H1 (cell line): Measurements from ENCODE around the gene PXMP4. TPM values are rescaled to one million over a fixed set of nuclear protein-coding genes. Genes with fewer than 3 reads are reported as not detected.

Source experiments
- CTCF ChIA-PET: fragments of 300-600 bp; sonication (Branson Sonifier 250); formaldehyde crosslinking; loops from one replicate; lab custom pipeline; 2021; ENCODE audit not compliant: partially characterized antibody; lab: Charles Lee
- POLR2A ChIA-PET: fragments of 300-600 bp; sonication (Branson Sonifier 250); formaldehyde crosslinking; loops from one replicate; lab custom pipeline; 2021; ENCODE audit warnings: inconsistent platforms; ENCODE audit not compliant: partially characterized antibody; lab: Charles Lee
- DNase-seq, 2 experiments: peaks; one replicate each; pipeline versions ENCODE4 v3.0.0 to v3.0.0-alpha.2; 2010 to 2022; ENCODE audit warnings: low spot score in 2 of 2, low read depth in 1 of 2, mixed read lengths in 1 of 2
- FAIRE-seq: peaks from 2 replicates; lab custom pipeline; 2011; peaks lifted over from hg19 to GRCh38; lab: Jason Lieb, UNC
- H2AFZ ChIP-seq: 2 replicates; pipeline ENCODE4 v1.8.1; 2012; ENCODE audit warnings: low read length, inconsistent platforms
- H2AK5ac ChIP-seq: 2 replicates; pipeline ENCODE4 v1.6.1; 2013; ENCODE audit warnings: low read depth, low read length
- H2BK120ac ChIP-seq: replicated peaks from 2 replicates; pipeline ENCODE3; 2013; ENCODE audit warnings: low read depth, low read length, inconsistent platforms
- H2BK12ac ChIP-seq: 2 replicates; pipeline ENCODE4 v1.6.1; 2013; ENCODE audit warnings: low read depth, low read length
- H2BK15ac ChIP-seq: 2 replicates; pipeline ENCODE4 v1.6.1; 2013; ENCODE audit warnings: low read length
- H2BK20ac ChIP-seq: 2 replicates; pipeline ENCODE4 v1.6.1; 2013; ENCODE audit warnings: low read length
- H2BK5ac ChIP-seq: 2 replicates; pipeline ENCODE4 v1.6.1; 2013; ENCODE audit warnings: low read depth, low read length
- H3K14ac ChIP-seq: 2 replicates; pipeline ENCODE4 v1.6.1; 2013; ENCODE audit warnings: inconsistent platforms; ENCODE audit not compliant: insufficient read length
- H3K18ac ChIP-seq: 2 replicates; pipeline ENCODE4 v1.6.1; 2013; ENCODE audit warnings: low read length; ENCODE audit errors: extremely low read depth
- H3K23ac ChIP-seq: 2 replicates; pipeline ENCODE4 v1.6.1; 2013; ENCODE audit warnings: inconsistent platforms; ENCODE audit not compliant: insufficient read length
- H3K23me2 ChIP-seq: 2 replicates; pipeline ENCODE4 v1.6.1; 2013; ENCODE audit warnings: low read depth, low read length
- H3K27ac ChIP-seq: 2 replicates; pipeline ENCODE4 v1.6.1; 2011; ENCODE audit warnings: low read depth, low read length, inconsistent platforms
- H3K27me3 ChIP-seq, 4 experiments: replicated peaks in 1 of 4; 1 replicate in 1 of 4; 2 replicates in 3 of 4; pipeline versions ENCODE4 v1.6.1 to v1.8.1; 2011 to 2013; ENCODE audit warnings: low read length in 3 of 4, mild to moderate bottlenecking in 3 of 4, inconsistent platforms in 2 of 4, mixed read lengths in 2 of 4, moderate library complexity in 1 of 4; ENCODE audit not compliant: control insufficient read depth in 3 of 4, insufficient read depth in 3 of 4; ENCODE audit errors: extremely low read depth in 1 of 4
- H3K36me3 ChIP-seq, 4 experiments: 2 replicates each; pipeline versions ENCODE4 v1.6.1 to v1.8.1; 2011 to 2013; ENCODE audit warnings: mild to moderate bottlenecking in 4 of 4, low read length in 3 of 4, moderate library complexity in 2 of 4, control low read depth in 1 of 4, inconsistent platforms in 1 of 4; ENCODE audit not compliant: insufficient read depth in 4 of 4, control insufficient read depth in 2 of 4
- H3K4ac ChIP-seq: replicated peaks from 2 replicates; pipeline ENCODE3; 2013; ENCODE audit warnings: low read length, low read depth, mixed read lengths, inconsistent platforms; ENCODE audit not compliant: insufficient read length
- H3K4me1 ChIP-seq, 4 experiments: replicated peaks in 1 of 4; 1 replicate in 1 of 4; 2 replicates in 3 of 4; pipeline versions ENCODE4 v1.6.1 to v1.8.1; 2011 to 2013; ENCODE audit warnings: low read length in 3 of 4, inconsistent platforms in 2 of 4, mixed read lengths in 1 of 4; ENCODE audit not compliant: insufficient read depth in 4 of 4, control insufficient read depth in 3 of 4
- H3K4me2 ChIP-seq, 2 experiments: 2 replicates each; pipeline versions ENCODE4 v1.6.1 to v1.8.1; 2011 to 2013; ENCODE audit warnings: low read depth in 2 of 2, low read length in 2 of 2, control low read depth in 1 of 2, inconsistent platforms in 1 of 2, mild to moderate bottlenecking in 1 of 2; ENCODE audit not compliant: insufficient read depth in 1 of 2
- H3K4me3 ChIP-seq, 4 experiments: fragments of 200-600, 300-600 bp in 1 of 4; sonication (generic), shearing (Covaris generic), sonication (Bioruptor Twin) in 1 of 4; 2 replicates each; pipeline versions ENCODE4 v1.5.1 to v1.8.1; 2011 to 2016; ENCODE audit warnings: low read length in 4 of 4, low read depth in 3 of 4, control low read depth in 2 of 4, inconsistent platforms in 2 of 4, mild to moderate bottlenecking in 2 of 4, mixed read lengths in 1 of 4, moderate library complexity in 1 of 4; ENCODE audit not compliant: insufficient read depth in 2 of 4; ENCODE audit errors: extremely low read depth in 1 of 4
- H3K56ac ChIP-seq: replicated peaks from 2 replicates; pipeline ENCODE3; 2013; ENCODE audit warnings: low read depth, mild to moderate bottlenecking, mixed read lengths, low read length, inconsistent platforms; ENCODE audit not compliant: insufficient read length
- H3K79me1 ChIP-seq: 2 replicates; pipeline ENCODE4 v1.6.1; 2013; ENCODE audit warnings: low read depth, low read length, control low read depth
- H3K79me2 ChIP-seq, 2 experiments: 2 replicates each; pipeline versions ENCODE4 v1.6.1 to v1.8.1; 2012 to 2013; ENCODE audit warnings: low read length in 2 of 2, mild to moderate bottlenecking in 2 of 2, inconsistent platforms in 1 of 2; ENCODE audit not compliant: insufficient read depth in 2 of 2, control insufficient read depth in 1 of 2
- H3K9ac ChIP-seq, 4 experiments: replicated peaks in 1 of 4; 1 replicate in 1 of 4; 2 replicates in 3 of 4; pipeline versions ENCODE4 v1.6.1 to v1.8.1; 2011 to 2013; ENCODE audit warnings: low read depth in 3 of 4, low read length in 3 of 4, control low read depth in 2 of 4, mild to moderate bottlenecking in 2 of 4, moderate library complexity in 2 of 4, inconsistent platforms in 1 of 4; ENCODE audit errors: extremely low read depth in 1 of 4
- H3K9me3 ChIP-seq, 2 experiments: 2 replicates each; pipeline versions ENCODE4 v1.6.1 to v1.8.1; 2012 to 2013; ENCODE audit warnings: mild to moderate bottlenecking in 2 of 2, moderate library complexity in 2 of 2, control low read depth in 1 of 2, inconsistent platforms in 1 of 2, low read depth in 1 of 2, low read length in 1 of 2, mixed read lengths in 1 of 2; ENCODE audit not compliant: insufficient read depth in 2 of 2
- H4K20me1 ChIP-seq, 2 experiments: replicated peaks in 1 of 2; 2 replicates each; pipeline versions ENCODE3 to v1.8.1; 2011 to 2013; ENCODE audit warnings: inconsistent platforms in 2 of 2, low read length in 2 of 2, mild to moderate bottlenecking in 1 of 2; ENCODE audit not compliant: insufficient read depth in 2 of 2, control insufficient read depth in 1 of 2
- H4K5ac ChIP-seq: 2 replicates; pipeline ENCODE4 v1.6.1; 2013; ENCODE audit warnings: low read length, low read depth, mixed read lengths, inconsistent platforms; ENCODE audit not compliant: insufficient read length
- H4K8ac ChIP-seq: 2 replicates; pipeline ENCODE4 v1.8.0; 2013; ENCODE audit warnings: mild to moderate bottlenecking, moderate library complexity, low read length, inconsistent platforms; ENCODE audit not compliant: insufficient read depth; ENCODE audit errors: extremely low read depth
- H4K91ac ChIP-seq: replicated peaks from 2 replicates; pipeline ENCODE3; 2013; ENCODE audit warnings: low read length, mixed read lengths, inconsistent platforms; ENCODE audit not compliant: insufficient read length
- ATF3 ChIP-seq: IDR thresholded peaks from 2 replicates; pipeline ENCODE4 v1.6.1; 2011; ENCODE audit warnings: low read depth, mild to moderate bottlenecking, low read length; ENCODE audit not compliant: insufficient read depth
- CHD2 ChIP-seq: IDR thresholded peaks from 2 replicates; pipeline ENCODE4 v1.6.1; 2012; ENCODE audit warnings: low read length, improper control_type of control experiment
- E2F6 ChIP-seq: IDR thresholded peaks from 2 replicates; pipeline ENCODE4 v1.6.1; 2012; ENCODE audit warnings: inconsistent platforms
- GTF2F1 ChIP-seq: IDR thresholded peaks from 2 replicates; pipeline ENCODE4 v1.6.1; 2012; ENCODE audit warnings: low read depth, low read length, improper control_type of control experiment, borderline replicate concordance
- MAX ChIP-seq: IDR thresholded peaks from 2 replicates; pipeline ENCODE4 v1.6.1; 2012; ENCODE audit warnings: inconsistent platforms
- TAF7 ChIP-seq: optimal IDR thresholded peaks from 2 replicates; pipeline ENCODE3; 2011; ENCODE audit warnings: low read depth, mild to moderate bottlenecking, inconsistent platforms, low read length, moderate library complexity, borderline replicate concordance
- TBP ChIP-seq: IDR thresholded peaks from 2 replicates; pipeline ENCODE4 v1.6.1; 2011; ENCODE audit warnings: low read depth, low read length, improper control_type of control experiment
- TCF12 ChIP-seq: IDR thresholded peaks from 2 replicates; pipeline ENCODE4 v1.6.1; 2011; ENCODE audit warnings: low read depth, mild to moderate bottlenecking, low read length
- ZNF274 ChIP-seq: IDR thresholded peaks from 2 replicates; pipeline ENCODE4 v1.7.0; 2012; ENCODE audit warnings: low read length, borderline replicate concordance; ENCODE audit errors: extremely low read depth
- WGBS, 2 experiments: shearing (Covaris generic) in 1 of 2; methylation state at CpG; one replicate each; pipeline versions ENCODE4 v1.1.6 to v1.1.7; 2013 to 2015; ENCODE audit warnings: low lambda C conversion rate in 2 of 2, mixed read lengths in 2 of 2, inconsistent platforms in 1 of 2, low coverage in 1 of 2, missing lambda C conversion rate in 1 of 2; ENCODE audit not compliant: insufficient replicate concordance in 2 of 2, insufficient coverage in 1 of 2, insufficient read length in 1 of 2; ENCODE audit errors: extremely low coverage in 1 of 2, missing lambda C conversion rate in 1 of 2; 5-methylcytosine and 5-hydroxymethylcytosine counted together
- polyA plus RNA-seq, 7 experiments: library from polyadenylated mRNA; depleted of rRNA in 3 of 7; stranded (reverse) in 5 of 7; unstranded in 2 of 7; fragments of >200 nt in 5 of 7; fragments of 200-250 nt in 2 of 7; gene quantifications; 1 replicate in 5 of 7; 2 replicates in 1 of 7; 4 replicates in 1 of 7; pipeline versions ENCODE4 v1.2.1 to v1.2.3, GENCODE V29; 2011 to 2013; ENCODE audit warnings: missing spikeins in 2 of 7, mixed read lengths in 2 of 7
- total RNA-seq: library from RNA; stranded (reverse); fragmentation: NEBNext Ultra II Directional; extraction: Animal tissue kit (Norgen Biotek cat#: 25700); gene quantifications from 2 replicates; pipeline ENCODE4 v1.2.1, GENCODE V29; 2021

The PXMP4 gene
- total and polyA plus RNA-seq, 2 of the 8 experiments (the other 6 are each of a cell fraction or from before 2014, with no cell fraction given): 3.3 to 3.4 TPM

- Histone ChIP-seq H2AK5ac (no peak overlapping the region), H2BK12ac (no peak overlapping the region; the same call in 1 of the 2 replicates), H3K9ac (no peak overlapping the region; a peak in 2 of 7 replicates), H2BK20ac (no peak overlapping the region), H3K4me3 (no peak overlapping the region), H4K20me1 (no peaks in the 10 kb centered on the region), H3K36me3 (no peaks in the 10 kb centered on the region), H3K4me2 (no peak overlapping the region; a peak in 1 of 4 replicates), H3K9me3 (peaks cover 0 to 7% of the 10 kb centered on the region in 2 experiments; a peak in 1 of 4 replicates), H3K23ac (no peak overlapping the region), H3K18ac (no peak overlapping the region), H3K14ac (no peak overlapping the region), H3K79me2 (no peaks in the 10 kb centered on the region), H2AFZ (0 out of 2 replicates have a peak overlapping the region, but pooled peaks have one; percentile 95), H2BK5ac (no peak overlapping the region), H3K4me1 (peaks cover 0 to 16% (median 9%) of the 10 kb centered on the region in 4 experiments; a peak in 6 of 7 replicates), H3K27ac (no peak overlapping the region), H2BK15ac (no peak overlapping the region), H4K91ac (no peak overlapping the region), H3K23me2 (no peaks in the 10 kb centered on the region), H3K4ac (no peak overlapping the region), H4K8ac (no peak overlapping the region), H3K27me3 (peaks cover 0 to 3% (median 2%) of the 10 kb centered on the region in 4 experiments; a peak in 3 of 7 replicates), H2BK120ac (no peak overlapping the region), H4K5ac (no peak overlapping the region), H3K79me1 (no peaks in the 10 kb centered on the region), H3K56ac (no peak overlapping the region)
- 84% methylated on average over 6 of the region's 6 CpGs; no CpG with 5 or more reads in 1 of the 2 experiments for WGBS, 2 experiments
- FAIRE-seq (no peak), DNase-seq (no peak)
- peak; percentile 32; the same call in 1 of the 2 replicates for TF ChIP-seq MAX
- TF ChIP-seq ATF3: no peak
- no peak for TF ChIP-seq TBP
- no peak for TF ChIP-seq CHD2
- TF ChIP-seq TCF12: no peak
- no peak for TF ChIP-seq TAF7
- no peak for TF ChIP-seq ZNF274
- TF ChIP-seq E2F6: peak; percentile 47; the same call in 1 of the 2 replicates
- TF ChIP-seq GTF2F1: no peak
- ChIA-PET CTCF (interaction anchor here (0.9 to 2.2 kb wide), 5 partner anchors 10 to 30 kb away, joined by 3 to 8 read pairs (median 5); no protein-coding TSS in a partner anchor), POLR2A (interaction anchor here (1.0 to 3.0 kb wide), 5 partner anchors 10 to 31 kb away, joined by 3 to 11 read pairs (median 6); partner anchors contain the start of gene PXMP4)
Observed at GRCh38 chr20:33694639-33695012, 25.5 kb downstream of the PXMP4 start.
